Measurements from ENCODE around the gene IKZF5. TPM values are rescaled to one million over a fixed set of nuclear protein-coding genes. Genes with fewer than 3 reads are reported as not detected.

The IKZF5 gene
- total and polyA plus RNA-seq, 9 donors: 8.2 to 28.6 (median 18.2) TPM

- Histone ChIP-seq H3K4me1 (ENCODE audit: insufficient read depth) (no peaks in the 10 kb centered on the region), H3K27ac (no peak overlapping the region), H3K36me3 (no peaks in the 10 kb centered on the region), H3K27me3 (no peaks in the 10 kb centered on the region), H3K4me3 (no peak overlapping the region), H3K9me3 (no peaks in the 10 kb centered on the region)
- TF ChIP-seq CTCF (IDR thresholded peaks at IDR 0.05) (no peak), POLR2A (IDR thresholded peaks at IDR 0.05) (no peak), EP300 (IDR thresholded peaks at IDR 0.05) (no peak)
- no peak for DNase-seq
- intact Hi-C loops (cut with DNase I): no loop called here
- WGBS, 3 donors: 38 to 46% (median 42%) methylated on average over 1 of the region's 1 CpG
Observed at GRCh38 chr10:123026302-123026701, 17.7 kb upstream of the IKZF5 start.

- no peaks in the 10 kb centered on the region for H3K9me3 ChIP-seq
- TF ChIP-seq CTCF (IDR thresholded peaks at IDR 0.05) (no peak), POLR2A (IDR thresholded peaks at IDR 0.05) (no peak), EP300 (IDR thresholded peaks at IDR 0.05) (no peak)
- 92 to 98% (median 95%) methylated on average over 2 of the region's 2 CpGs for WGBS, 3 donors
- no peaks in the 10 kb centered on the region for H3K27me3 ChIP-seq
- intact Hi-C loops (cut with DNase I): no loop called here
- no peak overlapping the region for H3K27ac ChIP-seq
- no peaks in the 10 kb centered on the region for H3K4me1 ChIP-seq (ENCODE audit: insufficient read depth)
- DNase-seq: no peak
- no peak overlapping the region for H3K4me3 ChIP-seq
- H3K36me3 ChIP-seq: no peaks in the 10 kb centered on the region
Observed at GRCh38 chr10:123024540-123024939, 15.9 kb upstream of the IKZF5 start.

- Histone ChIP-seq H3K4me1 (ENCODE audit: insufficient read depth) (no peaks in the 10 kb centered on the region), H3K9me3 (no peaks in the 10 kb centered on the region), H3K36me3 (no peaks in the 10 kb centered on the region), H3K27me3 (no peaks in the 10 kb centered on the region), H3K27ac (no peak overlapping the region), H3K4me3 (no peak overlapping the region)
- TF ChIP-seq EP300 (IDR thresholded peaks at IDR 0.05): no peak
- TF ChIP-seq POLR2A (IDR thresholded peaks at IDR 0.05): no peak
- no peak for TF ChIP-seq CTCF (IDR thresholded peaks at IDR 0.05)
- 65 to 72% (median 71%) methylated on average over 3 of the region's 3 CpGs for WGBS, 3 donors
- intact Hi-C loops (cut with DNase I): no loop called here
- no peak for DNase-seq
Observed at GRCh38 chr10:123021517-123021916, 12.9 kb upstream of the IKZF5 start.

GRCh38 chr10:123019941-123020703 lies 11.5 kb upstream of the IKZF5 start:
- H3K27me3 ChIP-seq: no peaks in the 10 kb centered on the region
- H3K36me3 ChIP-seq: no peaks in the 10 kb centered on the region
- no peak overlapping the region for H3K27ac ChIP-seq
- H3K9me3 ChIP-seq: no peaks in the 10 kb centered on the region
- DNase-seq: no peak
- TF ChIP-seq POLR2A (IDR thresholded peaks at IDR 0.05): no peak
- no peak for TF ChIP-seq CTCF (IDR thresholded peaks at IDR 0.05)
- no peak for TF ChIP-seq EP300 (IDR thresholded peaks at IDR 0.05)
- no peak overlapping the region for H3K4me3 ChIP-seq
- 56 to 63% (median 62%) methylated on average over 1 of the region's 1 CpG for WGBS, 3 donors
- no peaks in the 10 kb centered on the region for H3K4me1 ChIP-seq (ENCODE audit: insufficient read depth)
- intact Hi-C loops (cut with DNase I): loop anchor here in 1 of 4 donors (5.0 kb wide), 1 partner anchor 1477 kb away; no protein-coding TSS in a partner anchor
